HL-60 (cell line): Measurements from ENCODE around the gene NFE2L3.

Experiments used
- DNase-seq, 2 experiments: peaks; one replicate each; pipeline ENCODE4 v3.0.0-alpha.2; 2010 to 2020; ENCODE audit warnings: low read depth in 1 of 2, low spot score in 1 of 2
- H3K27ac ChIP-seq: fragments of 250-450 bp; sonication (Bioruptor Pico); replicated peaks from 2 replicates; pipeline ENCODE4 v1.5.1; 2020; ENCODE audit warnings: mild to moderate bottlenecking, moderate library complexity
- H3K27me3 ChIP-seq: fragments of 250-450 bp; sonication (Bioruptor Pico); 2 replicates; pipeline ENCODE4 v1.5.1; 2021; ENCODE audit warnings: mild to moderate bottlenecking, moderate library complexity; ENCODE audit not compliant: insufficient read depth, poor library complexity, severe bottlenecking
- H3K4me3 ChIP-seq: replicated peaks from 2 replicates; pipeline ENCODE4 v1.5.1; 2011; ENCODE audit warnings: mild to moderate bottlenecking, control low read depth, low read length; ENCODE audit not compliant: insufficient read depth
- CTCF ChIP-seq: IDR thresholded peaks from one replicate; pipeline ENCODE4 v1.5.1; 2011; ENCODE audit warnings: low read length, control low read depth, inconsistent platforms; ENCODE audit not compliant: insufficient read depth
- GABPA ChIP-seq: IDR thresholded peaks from 2 replicates; pipeline ENCODE4 v1.6.1; 2012; ENCODE audit warnings: low read depth
- POLR2AphosphoS5 ChIP-seq: IDR thresholded peaks from 2 replicates; pipeline ENCODE4 v1.6.1; 2012; ENCODE audit warnings: low read depth
- REST ChIP-seq: IDR thresholded peaks from 2 replicates; pipeline ENCODE4 v1.6.1; 2012; ENCODE audit warnings: low read depth; ENCODE audit not compliant: insufficient replicate concordance
- SPI1 ChIP-seq: IDR thresholded peaks from 2 replicates; pipeline ENCODE4 v1.6.1; 2012; ENCODE audit warnings: low read depth, mild to moderate bottlenecking, borderline replicate concordance

Gene NFE2L3

GRCh38 chr7:26213807-26214515 lies 62.0 kb downstream of the NFE2L3 start:
- DNase-seq: peak; percentile 28 to 43
- no peak overlapping the region for H3K27ac ChIP-seq
- no peak overlapping the region for H3K4me3 ChIP-seq
- TF ChIP-seq SPI1 (peak; percentile 85), GABPA (no peak)
- H3K27me3 ChIP-seq: no peaks in the 10 kb centered on the region

- H3K27me3 ChIP-seq: no peaks in the 10 kb centered on the region
- no peak for DNase-seq
- H3K27ac ChIP-seq: no peak overlapping the region
- TF ChIP-seq CTCF: no peak
- TF ChIP-seq SPI1: no peak
- no peak for TF ChIP-seq REST
- no peak for TF ChIP-seq GABPA
- TF ChIP-seq POLR2AphosphoS5: no peak
- no peak overlapping the region for H3K4me3 ChIP-seq
Measured at GRCh38 chr7:26216049-26216448, 64.1 kb downstream of the NFE2L3 start.

GRCh38 chr7:26224359-26224758 lies 72.4 kb downstream of the NFE2L3 start:
- H3K4me3 ChIP-seq: no peak overlapping the region
- H3K27me3 ChIP-seq: no peaks in the 10 kb centered on the region
- no peak for DNase-seq
- H3K27ac ChIP-seq: no peak overlapping the region
- no peak for TF ChIP-seq GABPA
- TF ChIP-seq SPI1: no peak
- TF ChIP-seq CTCF: no peak
- no peak for TF ChIP-seq REST
- TF ChIP-seq POLR2AphosphoS5: no peak

GRCh38 chr7:26227987-26228386 lies 76.0 kb downstream of the NFE2L3 start:
- H3K27me3 ChIP-seq: no peaks in the 10 kb centered on the region
- no peak for DNase-seq
- TF ChIP-seq CTCF (no peak), POLR2AphosphoS5 (no peak), GABPA (no peak), REST (no peak), SPI1 (no peak)
- H3K27ac ChIP-seq: no peak overlapping the region
- no peak overlapping the region for H3K4me3 ChIP-seq
